GM12878 (cell line): Measurements from ENCODE around the gene FAM83D. TPM values are rescaled to one million over a fixed set of nuclear protein-coding genes. Genes with fewer than 3 reads are reported as not detected.

Experiments used
- ATAC-seq: fragments of 200-7000 bp; cut with Tn5 transposase; 3 replicates; pipeline ENCODE4 v1.9.1; 2020; ENCODE audit warnings: mild to moderate bottlenecking, moderate library complexity
- BruUV-seq: library from RNA; stranded (reverse); fragments of 400-500 nt; replicated peaks from 2 replicates; lab custom pipeline; 2021; lab: Mats Ljungman, UMichigan
- CTCF ChIA-PET: fragments of 300-600 bp; sonication (Branson Sonifier 250); formaldehyde crosslinking; extraction: SDS; loops from one replicate; lab custom pipeline; 2021; ENCODE audit warnings: inconsistent platforms; lab: Yijun Ruan, JAX
- POLR2A ChIA-PET: fragments of 350-600 bp; formaldehyde crosslinking; extraction: SDS; loops from one replicate; lab custom pipeline; 2021; ENCODE audit warnings: inconsistent platforms; lab: Charles Lee
- RAD21 ChIA-PET: fragments of 300-600 bp; sonication (Branson Sonifier 250); formaldehyde crosslinking; loops from one replicate; lab custom pipeline; 2023; ENCODE audit warnings: antibody characterized with exemption; ENCODE audit not compliant: unreplicated experiment; lab: Charles Lee
- SMC1A ChIA-PET: fragments of 300-600 bp; sonication (Branson Sonifier 250); formaldehyde crosslinking; loops from one replicate; lab custom pipeline; 2023; ENCODE audit not compliant: unreplicated experiment, uncharacterized antibody; lab: Charles Lee
- DNase-seq: peaks from one replicate; pipeline ENCODE4 v3.0.0-alpha.2; 2011; ENCODE audit warnings: low read depth, low spot score
- FAIRE-seq: peaks from 3 replicates; lab custom pipeline; 2011; peaks lifted over from hg19 to GRCh38; lab: Jason Lieb, UNC
- H2AFZ ChIP-seq: 2 replicates; pipeline ENCODE4 v1.6.0; 2011; ENCODE audit warnings: low read depth, low read length, control low read depth; ENCODE audit not compliant: control insufficient read depth
- H3K27ac ChIP-seq: 2 replicates; pipeline ENCODE4 v1.5.1; 2011; ENCODE audit warnings: control low read depth; ENCODE audit not compliant: control insufficient read depth, insufficient read depth
- H3K27me3 ChIP-seq, 2 experiments: replicated peaks in 1 of 2; 2 replicates each; pipeline versions ENCODE4 v1.6.0 to v1.6.1; 2011; ENCODE audit warnings: low read length in 1 of 2; ENCODE audit not compliant: control insufficient read depth in 2 of 2, insufficient read depth in 2 of 2
- H3K36me3 ChIP-seq, 2 experiments: 2 replicates each; pipeline ENCODE4 v1.5.1; 2011; ENCODE audit warnings: low read length in 1 of 2; ENCODE audit not compliant: control insufficient read depth in 2 of 2, insufficient read depth in 2 of 2
- H3K4me1 ChIP-seq: 2 replicates; pipeline ENCODE4 v1.6.1; 2011; ENCODE audit warnings: mild to moderate bottlenecking, low read length, moderate library complexity, mixed read lengths; ENCODE audit not compliant: control insufficient read depth, insufficient read depth
- H3K4me2 ChIP-seq: 2 replicates; pipeline ENCODE4 v1.6.0; 2011; ENCODE audit warnings: control low read depth; ENCODE audit not compliant: control insufficient read depth, insufficient read depth
- H3K4me3 ChIP-seq: fragments of 200-600 bp; sonication (generic); 2 replicates; pipeline ENCODE4 v1.5.1; 2016
- H3K79me2 ChIP-seq: 2 replicates; pipeline ENCODE4 v1.6.0; 2011; ENCODE audit warnings: low read length; ENCODE audit not compliant: control insufficient read depth, insufficient read depth
- H3K9ac ChIP-seq: 2 replicates; pipeline ENCODE4 v1.8.0; 2011; ENCODE audit warnings: low read length, control low read depth, mixed read lengths; ENCODE audit not compliant: control insufficient read depth, insufficient read depth
- H3K9me3 ChIP-seq: replicated peaks from 3 replicates; pipeline ENCODE4 v1.5.1; 2011; ENCODE audit warnings: mild to moderate bottlenecking, low read length; ENCODE audit not compliant: control insufficient read depth, insufficient read depth
- H4K20me1 ChIP-seq: 2 replicates; pipeline ENCODE4 v1.6.0; 2011; ENCODE audit not compliant: control insufficient read depth, insufficient read depth
- HDGF ChIP-seq: fragments of 450-650 bp; IDR thresholded peaks from 2 replicates; pipeline ENCODE4 v1.6.1; 2016; ENCODE audit warnings: antibody characterized with exemption
- ZNF217 ChIP-seq: fragments of 450-650 bp; IDR thresholded peaks from 2 replicates; pipeline ENCODE4 v1.6.1; 2017; ENCODE audit warnings: antibody characterized with exemption, mild to moderate bottlenecking
- WGBS: methylation state at CpG from one replicate; pipeline ENCODE4 v1.1.6; 2016; ENCODE audit warnings: low lambda C conversion rate; ENCODE audit not compliant: insufficient replicate concordance, insufficient coverage; ENCODE audit errors: missing lambda C conversion rate; 5-methylcytosine and 5-hydroxymethylcytosine counted together
- in situ Hi-C: fragments of 300-500 bp; cut with MboI; formaldehyde crosslinking; loops from 9 replicates; pipeline ENCODE4 v1.14.3; 2018; ENCODE audit warnings: mixed read lengths
- intact Hi-C: fragments of 100-400 bp; cut with micrococcal nuclease; formaldehyde crosslinking; loops from one replicate; pipeline ENCODE4 v1.14.2; 2022; ENCODE audit not compliant: unreplicated experiment
- polyA plus RNA-seq, 11 experiments: library from polyadenylated mRNA; depleted of rRNA in 4 of 11; unstranded in 6 of 11; stranded (reverse) in 5 of 11; fragments of >200 nt; fragmentation: Nextera tagmentation in 4 of 11; fragmentation: Illumina TruSeq in 1 of 11; extraction: Ambion mirVana in 4 of 11; extraction: Trizol in 1 of 11; gene quantifications; 1 replicate in 1 of 11; 2 replicates in 10 of 11; pipeline versions ENCODE4 v1.2.1 to v1.2.3, GENCODE V29; 2011 to 2016; ENCODE audit warnings: inconsistent platforms in 2 of 11, missing spikeins in 2 of 11, low read depth in 1 of 11
- total RNA-seq, 4 experiments: library from RNA; depleted of rRNA in 3 of 4; stranded (reverse); fragments of >200 nt in 3 of 4; fragmentation: Illumina TruSeq in 1 of 4; extraction: Trizol in 1 of 4; gene quantifications; 2 replicates each; pipeline versions ENCODE4 v1.2.1 to v1.2.3, GENCODE V29; 2013 to 2021
- TF ChIP-seq, protein P1 (sequence below): fragments of 450-650 bp; IDR thresholded peaks from 2 replicates; pipeline ENCODE4 v1.6.1; 2017; ENCODE audit warnings: borderline replicate concordance

The FAM83D gene
- total and polyA plus RNA-seq, 10 of the 15 experiments (the other 5 are each of a cell fraction or from before 2014, with no cell fraction given): 4.5 to 34.8 (median 19.2) TPM

DNA sequence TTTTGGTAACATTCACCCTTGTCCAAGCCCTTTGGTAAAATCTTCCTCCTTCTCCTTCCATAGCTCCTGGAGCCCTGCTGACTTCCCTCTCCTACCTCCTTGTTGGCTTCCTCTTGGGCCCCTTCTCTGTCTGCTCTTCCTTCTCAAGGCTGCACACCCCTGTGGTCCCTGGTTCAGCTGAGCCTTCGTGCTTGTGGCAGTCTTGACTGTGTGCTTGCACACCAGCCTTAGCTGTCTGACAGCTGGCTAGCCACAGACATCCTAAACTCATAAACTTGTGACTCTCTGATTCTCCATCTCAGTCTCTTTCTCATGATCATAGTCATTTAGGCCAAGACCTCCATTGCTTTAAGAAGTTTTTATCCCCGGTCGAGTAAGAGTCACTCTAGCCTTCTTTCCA is 73.0 kb downstream of the FAM83D start:
- Histone ChIP-seq H3K9me3 (no peaks in the 10 kb centered on the region), H3K4me3 (no peak overlapping the region), H3K4me2 (no peak overlapping the region), H3K79me2 (no peaks in the 10 kb centered on the region), H3K36me3 (peaks cover 13 to 15% of the 10 kb centered on the region in 2 experiments), H2AFZ (no peak overlapping the region), H4K20me1 (no peaks in the 10 kb centered on the region), H3K27me3 (no peaks in the 10 kb centered on the region), H3K27ac (no peak overlapping the region), H3K9ac (no peak overlapping the region), H3K4me1 (peaks cover 14% of the 10 kb centered on the region)
- WGBS: 86% methylated on average over 3 of the region's 3 CpGs
- DNase-seq: no peak
- CTCF ChIA-PET: interaction anchor here (1.3 to 7.4 kb wide), 7 partner anchors 10 to 77 kb away, joined by 3 to 94 read pairs (median 13); partner anchors contain the start of gene DHX35
- RAD21 ChIA-PET: interaction anchor here (0.7 to 9.0 kb wide), 7 partner anchors 12 to 73 kb away, joined by 3 to 109 read pairs (median 6); partner anchors contain the start of genes DHX35 and FAM83D
- no peak for ATAC-seq
- in situ Hi-C loops: no loop called here
- BruUV-seq: no TSS peak
- TF ChIP-seq HDGF: 0 out of 2 replicates have a peak, but pooled peaks have one; percentile 40
- TF ChIP-seq, protein P1, sequence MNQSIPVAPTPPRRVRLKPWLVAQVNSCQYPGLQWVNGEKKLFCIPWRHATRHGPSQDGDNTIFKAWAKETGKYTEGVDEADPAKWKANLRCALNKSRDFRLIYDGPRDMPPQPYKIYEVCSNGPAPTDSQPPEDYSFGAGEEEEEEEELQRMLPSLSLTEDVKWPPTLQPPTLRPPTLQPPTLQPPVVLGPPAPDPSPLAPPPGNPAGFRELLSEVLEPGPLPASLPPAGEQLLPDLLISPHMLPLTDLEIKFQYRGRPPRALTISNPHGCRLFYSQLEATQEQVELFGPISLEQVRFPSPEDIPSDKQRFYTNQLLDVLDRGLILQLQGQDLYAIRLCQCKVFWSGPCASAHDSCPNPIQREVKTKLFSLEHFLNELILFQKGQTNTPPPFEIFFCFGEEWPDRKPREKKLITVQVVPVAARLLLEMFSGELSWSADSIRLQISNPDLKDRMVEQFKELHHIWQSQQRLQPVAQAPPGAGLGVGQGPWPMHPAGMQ: 0 out of 2 replicates have a peak, but pooled peaks have one; percentile 27
- no peak for TF ChIP-seq ZNF217
- intact Hi-C loops: no loop called here
- POLR2A ChIA-PET: interaction anchor here (0.6 to 5.9 kb wide), 5 partner anchors 10 to 177 kb away, joined by 3 to 48 read pairs (median 4); partner anchors contain the start of gene DHX35
- SMC1A ChIA-PET: interaction anchor here (0.8 to 7.8 kb wide), 8 partner anchors 11 to 106 kb away, joined by 3 to 93 read pairs (median 8); partner anchors contain the start of gene DHX35
- no peak for FAIRE-seq
